ENCODE measurements around the gene DBN1.

- TF ChIP-seq CTCF (IDR thresholded peaks at IDR 0.05; ENCODE audit: low read depth, low read length) (no peak), EZH2phosphoT487 (IDR thresholded peaks at IDR 0.05; ENCODE audit: low read depth) (no peak)
Measured at GRCh38 chr5:177409043-177409801, 64.2 kb downstream of the DBN1 start, which contains the start of gene F12.
